K562 (cell line): ENCODE results near the gene P2RX2. TPM values are rescaled to one million over a fixed set of nuclear protein-coding genes. Genes with fewer than 3 reads are reported as not detected.
A peak's percentile ranks its signal among the peaks of the same experiment; 100 is the strongest.

Experiments used
- ATAC-seq: fragments of 200-7000 bp; cut with Tn5 transposase; 3 replicates; pipeline ENCODE4 v1.9.1; 2020; ENCODE audit warnings: moderate library complexity
- BruUV-seq: library from RNA; stranded (reverse); fragments of 400-500 nt; replicated peaks from 2 replicates; lab custom pipeline; 2021; lab: Mats Ljungman, UMichigan
- CTCF ChIA-PET: fragments of 300-600 bp; formaldehyde crosslinking; extraction: SDS; loops from one replicate; lab custom pipeline; 2021; ENCODE audit warnings: low intra/inter-chr PET ratio; lab: Yijun Ruan, JAX
- POLR2A ChIA-PET: fragments of 300-600, 350-650 bp; sonication (Branson Sonifier 250); formaldehyde crosslinking; extraction: SDS; loops from one replicate; lab custom pipeline; 2021; ENCODE audit warnings: antibody characterized with exemption, inconsistent platforms; lab: Yijun Ruan, JAX
- DNase-seq, 4 experiments: peaks; one replicate each; pipeline versions ENCODE4 v3.0.0 to v3.0.0-alpha.2; 2011 to 2018; ENCODE audit warnings: low spot score in 3 of 4, mixed read lengths in 3 of 4; ENCODE audit errors: extremely low read depth in 1 of 4
- FAIRE-seq: peaks from 2 replicates; lab custom pipeline; 2011; peaks lifted over from hg19 to GRCh38; lab: Jason Lieb, UNC
- H2AFZ ChIP-seq: 2 replicates; pipeline ENCODE4 v1.6.0; 2011; ENCODE audit warnings: low read depth, low read length, control low read depth, inconsistent platforms
- H3K27ac ChIP-seq: fragments of 200-600 bp; 3 replicates; pipeline ENCODE4 v1.8.0; 2011; ENCODE audit warnings: low read depth, mild to moderate bottlenecking, control low read depth, inconsistent platforms, low read length, moderate library complexity, mixed read lengths; ENCODE audit errors: extremely low read depth
- H3K27me3 ChIP-seq, 2 experiments: fragments of 300-600 bp in 1 of 2; 2 replicates in 1 of 2; 3 replicates in 1 of 2; pipeline versions ENCODE4 v1.6.0 to v1.8.0; 2011; ENCODE audit warnings: inconsistent platforms in 2 of 2, low read length in 2 of 2, mild to moderate bottlenecking in 1 of 2, mixed read lengths in 1 of 2, moderate library complexity in 1 of 2; ENCODE audit not compliant: control insufficient read depth in 2 of 2, insufficient read depth in 2 of 2
- H3K36me3 ChIP-seq: fragments of 300-600 bp; 3 replicates; pipeline ENCODE4 v1.8.0; 2011; ENCODE audit warnings: mild to moderate bottlenecking, low read length, inconsistent platforms; ENCODE audit not compliant: control insufficient read depth, insufficient read depth
- H3K4me1 ChIP-seq, 2 experiments: fragments of 200-600 bp in 1 of 2; replicated peaks in 1 of 2; 2 replicates in 1 of 2; 3 replicates in 1 of 2; pipeline versions ENCODE4 v1.5.1 to v1.8.0; 2011; ENCODE audit warnings: inconsistent platforms in 2 of 2, low read length in 2 of 2, mild to moderate bottlenecking in 1 of 2, mixed read lengths in 1 of 2, moderate library complexity in 1 of 2; ENCODE audit not compliant: control insufficient read depth in 2 of 2, insufficient read depth in 2 of 2
- H3K4me2 ChIP-seq: 2 replicates; pipeline ENCODE4 v1.6.1; 2011; ENCODE audit warnings: low read length, control low read depth, inconsistent platforms, mixed read lengths; ENCODE audit not compliant: insufficient read depth
- H3K4me3 ChIP-seq: fragments of 200-600 bp; sonication (generic), shearing (Covaris generic); 2 replicates; pipeline ENCODE4 v1.5.1; 2016; ENCODE audit warnings: control low read depth, inconsistent platforms
- H3K79me2 ChIP-seq: fragments of 200-600 bp; 3 replicates; pipeline ENCODE4 v1.8.0; 2011; ENCODE audit warnings: low read length, inconsistent platforms; ENCODE audit not compliant: control insufficient read depth, insufficient read depth
- H3K9ac ChIP-seq, 2 experiments: 2 replicates each; pipeline versions ENCODE4 v1.6.0 to v1.6.1; 2011; ENCODE audit warnings: low read depth in 2 of 2, low read length in 2 of 2, control low read depth in 1 of 2, inconsistent platforms in 1 of 2, mild to moderate bottlenecking in 1 of 2, mixed read lengths in 1 of 2; ENCODE audit not compliant: insufficient read depth in 1 of 2
- H3K9me1 ChIP-seq: one replicate; pipeline ENCODE4 v1.6.0; 2011; ENCODE audit warnings: inconsistent platforms, mild to moderate bottlenecking, low read length, moderate library complexity; ENCODE audit not compliant: control insufficient read depth, insufficient read depth
- H3K9me3 ChIP-seq: replicated peaks from 2 replicates; pipeline ENCODE4 v1.5.1; 2011; ENCODE audit warnings: low read depth, low read length, inconsistent platforms; ENCODE audit not compliant: control insufficient read depth, insufficient read depth
- H4K20me1 ChIP-seq: replicated peaks from 2 replicates; pipeline ENCODE4 v1.6.1; 2011; ENCODE audit warnings: low read length, inconsistent platforms, mixed read lengths; ENCODE audit not compliant: control insufficient read depth, insufficient read depth
- BHLHE40 ChIP-seq: IDR thresholded peaks from 2 replicates; pipeline ENCODE4 v1.6.1; 2011; ENCODE audit warnings: low read length, improper control_type of control experiment
- BRF2 ChIP-seq: IDR thresholded peaks from 3 replicates; pipeline ENCODE4 v1.6.1; 2011; ENCODE audit warnings: borderline replicate concordance, mild to moderate bottlenecking; ENCODE audit not compliant: insufficient read length, insufficient read depth
- HNRNPK ChIP-seq: fragments of 200-400 bp; formaldehyde crosslinking; IDR thresholded peaks from one replicate; pipeline ENCODE4 v1.6.1; 2018; ENCODE audit warnings: mild to moderate bottlenecking, low read depth, low read length; ENCODE audit not compliant: poor library complexity, severe bottlenecking
- MAFF ChIP-seq: IDR thresholded peaks from 2 replicates; pipeline ENCODE4 v1.6.1; 2012; ENCODE audit warnings: low read length, improper control_type of control experiment
- NR2C2 ChIP-seq, 2 experiments: fragments of 200-800 bp in 1 of 2; sonication (Bioruptor generic) in 1 of 2; sonication (generic) in 1 of 2; formaldehyde crosslinking in 1 of 2; IDR thresholded peaks; 2 replicates each; pipeline versions ENCODE4 v1.6.1 to v1.8.0; 2016 to 2022; ENCODE audit warnings: mild to moderate bottlenecking in 1 of 2, missing compliant biosample characterization in 1 of 2, missing genetic modification characterization in 1 of 2, missing genetic modification reagents in 1 of 2
- RBM22 ChIP-seq: fragments of 200-400 bp; formaldehyde crosslinking; IDR thresholded peaks from 2 replicates; pipeline ENCODE4 v1.6.1; 2018; ENCODE audit warnings: low read length, low read depth; ENCODE audit not compliant: poor library complexity, severe bottlenecking
- WGBS: fragments of 100-300 bp; shearing (Covaris generic); methylation state at CpG from one replicate; pipeline ENCODE4 v1.1.6; 2016; ENCODE audit warnings: low coverage, mixed read lengths; ENCODE audit not compliant: insufficient coverage; ENCODE audit errors: missing lambda C conversion rate; 5-methylcytosine and 5-hydroxymethylcytosine counted together
- in situ Hi-C: fragments of 300-500 bp; cut with MboI; formaldehyde crosslinking; loops from 4 replicates; pipeline ENCODE4 v1.15.0; 2018; ENCODE audit warnings: inconsistent platforms, mixed read lengths
- intact Hi-C: fragments of 100-400 bp; cut with micrococcal nuclease; formaldehyde crosslinking; loops from 2 replicates; pipeline ENCODE4 v1.14.2; 2022
- polyA plus RNA-seq, 8 experiments: library from polyadenylated mRNA; depleted of rRNA in 4 of 8; stranded (reverse) in 5 of 8; unstranded in 3 of 8; fragments of >200 nt; fragmentation: Nextera tagmentation in 2 of 8; fragmentation: Illumina TruSeq in 1 of 8; extraction: Ambion mirVana in 2 of 8; extraction: Trizol in 1 of 8; gene quantifications; 2 replicates each; pipeline versions ENCODE4 v1.2.1 to v1.2.3, GENCODE V29; 2011 to 2014; ENCODE audit warnings: inconsistent platforms in 1 of 8, missing spikeins in 1 of 8
- total RNA-seq, 7 experiments: library from RNA; depleted of rRNA in 6 of 7; stranded (reverse); fragments of >200 nt in 6 of 7; fragmentation: Illumina TruSeq in 2 of 7; extraction: Trizol in 2 of 7; gene quantifications; 2 replicates each; pipeline versions ENCODE4 v1.2.1 to v1.2.3, GENCODE V29; 2011 to 2021; ENCODE audit warnings: low replicate concordance in 1 of 7

P2RX2 gene
- total and polyA plus RNA-seq, 9 of the 15 experiments (the other 6 are each of a cell fraction or from before 2014, with no cell fraction given) = not detected

GRCh38 chr12:132634411-132634990 is 15.9 kb downstream of the P2RX2 start:
- no peak for FAIRE-seq
- Histone ChIP-seq H3K4me3 (no peak overlapping the region), H3K4me2 (no peak overlapping the region), H3K27ac (no peak overlapping the region), H2AFZ (no peak overlapping the region), H3K79me2 (no peaks in the 10 kb centered on the region; the same call in 2 of the 3 replicates), H3K4me1 (0 out of 5 replicates have a peak, but pooled peaks cover 0 to 3% of the 10 kb centered on the region in 2 experiments), H3K9me3 (no peaks in the 10 kb centered on the region), H4K20me1 (peaks cover 6% of the 10 kb centered on the region; the same call in 1 of the 2 replicates), H3K9ac (no peak overlapping the region), H3K36me3 (peaks cover 100% of the 10 kb centered on the region), H3K9me1 (peaks cover 5% of the 10 kb centered on the region), H3K27me3 (no peaks in the 10 kb centered on the region)
- DNase-seq = peak in 1 of 4 experiments; percentile 9
- no TSS peak for BruUV-seq
- WGBS = 97% methylated on average over 21 of the region's 21 CpGs
- intact Hi-C loops (no loop called here), in situ Hi-C loops (no loop called here)
- ChIA-PET CTCF (interaction anchor here (0.7 kb wide), 1 partner anchor 40 kb away, joined by 3 read pairs; no protein-coding TSS in a partner anchor), POLR2A (interaction anchor here (0.6 to 1.4 kb wide), 3 partner anchors 9 to 118 kb away, joined by 3 to 5 read pairs (median 3); no protein-coding TSS in a partner anchor)
- ATAC-seq = no peak
- no peak for TF ChIP-seq MAFF
- no peak for TF ChIP-seq NR2C2 (CRISPR knock-in tag; IDR thresholded peaks at IDR 0.05)
- no peak for TF ChIP-seq NR2C2 (tag; IDR thresholded peaks at IDR 0.05)
- no peak for TF ChIP-seq BHLHE40
- TF ChIP-seq BRF2 = no peak
- TF ChIP-seq HNRNPK = no peak
- TF ChIP-seq RBM22 = peak; percentile 38
